Liver (tissue), 9 donors: ENCODE measurements around the gene MGAT5. TPM values are rescaled to one million over a fixed set of nuclear protein-coding genes. Genes with fewer than 3 reads are reported as not detected.

ENCODE experiments used
- DNase-seq: peaks from one replicate; pipeline ENCODE4 v3.0.0-alpha.2; 2017; ENCODE audit warnings: low spot score
- H3K27ac ChIP-seq, 2 donors: one replicate each; pipeline ENCODE4 v1.7.0; 2013; ENCODE audit warnings: inconsistent platforms in 2 of 2, low read length in 2 of 2, control low read depth in 1 of 2, low read depth in 1 of 2, mild to moderate bottlenecking in 1 of 2
- H3K27me3 ChIP-seq, 4 donors: one replicate each; pipeline versions ENCODE4 v1.6.1 to v1.7.0; 2013; ENCODE audit warnings: low read length in 3 of 4, inconsistent platforms in 1 of 4, mild to moderate bottlenecking in 1 of 4, moderate library complexity in 1 of 4; ENCODE audit not compliant: control insufficient read depth in 4 of 4, insufficient read depth in 4 of 4
- H3K36me3 ChIP-seq, 4 donors: one replicate each; pipeline versions ENCODE4 v1.6.1 to v1.7.0; 2013; ENCODE audit warnings: low read length in 3 of 4, mild to moderate bottlenecking in 3 of 4, low read depth in 1 of 4, moderate library complexity in 1 of 4; ENCODE audit not compliant: control insufficient read depth in 4 of 4, insufficient read depth in 3 of 4
- H3K4me1 ChIP-seq, 4 donors: one replicate each; pipeline versions ENCODE4 v1.6.1 to v1.7.0; 2013; ENCODE audit warnings: low read length in 3 of 4, mild to moderate bottlenecking in 3 of 4, moderate library complexity in 1 of 4; ENCODE audit not compliant: control insufficient read depth in 4 of 4, insufficient read depth in 4 of 4
- H3K4me3 ChIP-seq, 3 donors: one replicate each; pipeline versions ENCODE4 v1.6.1 to v1.7.0; 2013; ENCODE audit warnings: low read length in 3 of 3, control low read depth in 1 of 3, low read depth in 1 of 3, mild to moderate bottlenecking in 1 of 3
- H3K9ac ChIP-seq, 2 donors: one replicate each; pipeline ENCODE4 v1.7.0; 2013; ENCODE audit warnings: low read length in 2 of 2, mild to moderate bottlenecking in 2 of 2, moderate library complexity in 2 of 2, control low read depth in 1 of 2, low read depth in 1 of 2
- H3K9me3 ChIP-seq, 4 donors: one replicate each; pipeline versions ENCODE4 v1.6.1 to v1.7.0; 2013; ENCODE audit warnings: low read length in 3 of 4; ENCODE audit not compliant: control insufficient read depth in 4 of 4
- EGR1 ChIP-seq, 2 donors: IDR thresholded peaks; 2 replicates each; pipeline ENCODE4 v1.6.1; 2016 to 2018; ENCODE audit warnings: antibody characterized with exemption in 2 of 2, low read depth in 2 of 2
- FOXA2 ChIP-seq: IDR thresholded peaks from 2 replicates; pipeline ENCODE4 v1.6.1; 2016; ENCODE audit warnings: antibody characterized with exemption
- GABPA ChIP-seq, 2 donors: IDR thresholded peaks in 1 of 2; conservative IDR thresholded peaks in 1 of 2; 2 replicates each; pipeline ENCODE4 v1.6.1; 2016; ENCODE audit warnings: antibody characterized with exemption in 2 of 2, mild to moderate bottlenecking in 1 of 2, moderate library complexity in 1 of 2
- HNF4A ChIP-seq, 2 donors: conservative IDR thresholded peaks; 2 replicates each; pipeline ENCODE4 v1.6.1; 2016; ENCODE audit warnings: antibody characterized with exemption in 2 of 2, mild to moderate bottlenecking in 2 of 2
- HNF4G ChIP-seq: IDR thresholded peaks from 2 replicates; pipeline ENCODE4 v1.6.1; 2016; ENCODE audit warnings: antibody characterized with exemption
- JUND ChIP-seq, 2 donors: IDR thresholded peaks; 2 replicates each; pipeline ENCODE4 v1.6.1; 2016; ENCODE audit warnings: antibody characterized with exemption in 2 of 2
- NR2F2 ChIP-seq: IDR thresholded peaks from 2 replicates; pipeline ENCODE4 v1.6.1; 2016; ENCODE audit warnings: antibody characterized with exemption
- RAD21 ChIP-seq, 2 donors: IDR thresholded peaks; 2 replicates each; pipeline ENCODE4 v1.6.1; 2016; ENCODE audit warnings: antibody characterized with exemption in 2 of 2, mild to moderate bottlenecking in 2 of 2
- RXRA ChIP-seq, 2 donors: IDR thresholded peaks; 2 replicates each; pipeline ENCODE4 v1.6.1; 2017 to 2018; ENCODE audit warnings: antibody characterized with exemption in 2 of 2, mild to moderate bottlenecking in 1 of 2
- SP1 ChIP-seq: IDR thresholded peaks from 2 replicates; pipeline ENCODE4 v1.6.1; 2018; ENCODE audit warnings: antibody characterized with exemption, mild to moderate bottlenecking
- TAF1 ChIP-seq: conservative IDR thresholded peaks from 2 replicates; pipeline ENCODE4 v1.6.1; 2016; ENCODE audit warnings: antibody characterized with exemption, mild to moderate bottlenecking
- YY1 ChIP-seq: IDR thresholded peaks from 2 replicates; pipeline ENCODE4 v1.6.1; 2016; ENCODE audit warnings: antibody characterized with exemption, mild to moderate bottlenecking
- WGBS: extraction: QIAGEN DNeasy Blood & Tissue Kit; methylation state at CpG from one replicate; pipeline ENCODE4 v1.1.7; 2013; 5-methylcytosine and 5-hydroxymethylcytosine counted together
- polyA plus RNA-seq, 2 donors: library from polyadenylated mRNA; stranded (reverse) in 1 of 2; unstranded in 1 of 2; fragments of 200-250 nt in 1 of 2; fragments of >200 nt in 1 of 2; fragmentation: Nextera tagmentation in 1 of 2; extraction: Ambion mirVana in 1 of 2; gene quantifications; one replicate each; pipeline versions ENCODE4 v1.2.1 to v1.2.3, GENCODE V29; 2013 to 2015
- total RNA-seq, 2 donors: library from RNA; depleted of rRNA; stranded (reverse); fragments of >200 nt; gene quantifications; one replicate each; pipeline ENCODE4 v1.2.3, GENCODE V29; 2014
- TF ChIP-seq, protein P1 (sequence below): IDR thresholded peaks from 2 replicates; pipeline ENCODE4 v1.6.1; 2016; ENCODE audit warnings: antibody characterized with exemption
- TF ChIP-seq, protein P2 (sequence below): IDR thresholded peaks from 2 replicates; pipeline ENCODE4 v1.6.1; 2016; ENCODE audit warnings: antibody characterized with exemption, mild to moderate bottlenecking
- TF ChIP-seq, protein P3 (sequence below): fragments of 150-350 bp; IDR thresholded peaks from 2 replicates; pipeline ENCODE4 v1.5.1; 2017; ENCODE audit warnings: improper control_type of control experiment, low read depth, low read length; ENCODE audit not compliant: missing input control
- TF ChIP-seq, protein P4 (sequence below): IDR thresholded peaks from 2 replicates; pipeline ENCODE4 v1.6.1; 2016; ENCODE audit warnings: antibody characterized with exemption
- TF ChIP-seq, protein P5 (sequence below): IDR thresholded peaks from 2 replicates; pipeline ENCODE4 v1.6.1; 2016; ENCODE audit warnings: antibody characterized with exemption
- donor health status: healthy.
- donor health status: healthy.
- donor health status: healthy.
- donor health status: healthy.
- donor health status: healthy.

Gene MGAT5
- total and polyA plus RNA-seq, 4 donors, result 1.8 to 12.7 (median 5.6) TPM

DNA sequence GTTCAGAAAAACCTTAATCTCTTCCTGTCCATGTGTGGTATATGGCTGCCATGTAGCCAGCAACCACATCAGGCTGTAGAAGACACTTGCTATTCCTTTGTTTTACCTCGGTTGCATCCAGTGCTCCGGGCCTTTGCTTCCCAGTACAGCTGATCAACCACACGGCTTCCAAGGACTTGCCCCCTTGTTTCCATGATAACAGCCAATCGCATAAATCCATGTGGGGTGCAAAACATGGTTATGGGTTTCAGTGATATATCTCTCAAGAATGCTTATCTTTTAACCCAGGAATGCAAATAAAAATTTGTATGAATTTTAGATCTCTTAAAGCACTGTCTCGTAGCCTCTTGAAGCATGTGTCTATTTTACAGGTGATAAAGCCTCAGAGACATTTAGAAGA, 118.3 kb downstream of the MGAT5 start:
- no peak overlapping the region for H3K27ac ChIP-seq
- TF ChIP-seq RAD21 (IDR thresholded peaks at IDR 0.05) (no peak), HNF4G (no peak), TAF1 (no peak), FOXA2 (no peak), NR2F2 (no peak)
- TF ChIP-seq, protein P1, sequence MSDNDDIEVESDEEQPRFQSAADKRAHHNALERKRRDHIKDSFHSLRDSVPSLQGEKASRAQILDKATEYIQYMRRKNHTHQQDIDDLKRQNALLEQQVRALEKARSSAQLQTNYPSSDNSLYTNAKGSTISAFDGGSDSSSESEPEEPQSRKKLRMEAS, result no peak
- TF ChIP-seq, protein P2, sequence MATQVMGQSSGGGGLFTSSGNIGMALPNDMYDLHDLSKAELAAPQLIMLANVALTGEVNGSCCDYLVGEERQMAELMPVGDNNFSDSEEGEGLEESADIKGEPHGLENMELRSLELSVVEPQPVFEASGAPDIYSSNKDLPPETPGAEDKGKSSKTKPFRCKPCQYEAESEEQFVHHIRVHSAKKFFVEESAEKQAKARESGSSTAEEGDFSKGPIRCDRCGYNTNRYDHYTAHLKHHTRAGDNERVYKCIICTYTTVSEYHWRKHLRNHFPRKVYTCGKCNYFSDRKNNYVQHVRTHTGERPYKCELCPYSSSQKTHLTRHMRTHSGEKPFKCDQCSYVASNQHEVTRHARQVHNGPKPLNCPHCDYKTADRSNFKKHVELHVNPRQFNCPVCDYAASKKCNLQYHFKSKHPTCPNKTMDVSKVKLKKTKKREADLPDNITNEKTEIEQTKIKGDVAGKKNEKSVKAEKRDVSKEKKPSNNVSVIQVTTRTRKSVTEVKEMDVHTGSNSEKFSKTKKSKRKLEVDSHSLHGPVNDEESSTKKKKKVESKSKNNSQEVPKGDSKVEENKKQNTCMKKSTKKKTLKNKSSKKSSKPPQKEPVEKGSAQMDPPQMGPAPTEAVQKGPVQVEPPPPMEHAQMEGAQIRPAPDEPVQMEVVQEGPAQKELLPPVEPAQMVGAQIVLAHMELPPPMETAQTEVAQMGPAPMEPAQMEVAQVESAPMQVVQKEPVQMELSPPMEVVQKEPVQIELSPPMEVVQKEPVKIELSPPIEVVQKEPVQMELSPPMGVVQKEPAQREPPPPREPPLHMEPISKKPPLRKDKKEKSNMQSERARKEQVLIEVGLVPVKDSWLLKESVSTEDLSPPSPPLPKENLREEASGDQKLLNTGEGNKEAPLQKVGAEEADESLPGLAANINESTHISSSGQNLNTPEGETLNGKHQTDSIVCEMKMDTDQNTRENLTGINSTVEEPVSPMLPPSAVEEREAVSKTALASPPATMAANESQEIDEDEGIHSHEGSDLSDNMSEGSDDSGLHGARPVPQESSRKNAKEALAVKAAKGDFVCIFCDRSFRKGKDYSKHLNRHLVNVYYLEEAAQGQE, result no peak
- TF ChIP-seq, protein P3, sequence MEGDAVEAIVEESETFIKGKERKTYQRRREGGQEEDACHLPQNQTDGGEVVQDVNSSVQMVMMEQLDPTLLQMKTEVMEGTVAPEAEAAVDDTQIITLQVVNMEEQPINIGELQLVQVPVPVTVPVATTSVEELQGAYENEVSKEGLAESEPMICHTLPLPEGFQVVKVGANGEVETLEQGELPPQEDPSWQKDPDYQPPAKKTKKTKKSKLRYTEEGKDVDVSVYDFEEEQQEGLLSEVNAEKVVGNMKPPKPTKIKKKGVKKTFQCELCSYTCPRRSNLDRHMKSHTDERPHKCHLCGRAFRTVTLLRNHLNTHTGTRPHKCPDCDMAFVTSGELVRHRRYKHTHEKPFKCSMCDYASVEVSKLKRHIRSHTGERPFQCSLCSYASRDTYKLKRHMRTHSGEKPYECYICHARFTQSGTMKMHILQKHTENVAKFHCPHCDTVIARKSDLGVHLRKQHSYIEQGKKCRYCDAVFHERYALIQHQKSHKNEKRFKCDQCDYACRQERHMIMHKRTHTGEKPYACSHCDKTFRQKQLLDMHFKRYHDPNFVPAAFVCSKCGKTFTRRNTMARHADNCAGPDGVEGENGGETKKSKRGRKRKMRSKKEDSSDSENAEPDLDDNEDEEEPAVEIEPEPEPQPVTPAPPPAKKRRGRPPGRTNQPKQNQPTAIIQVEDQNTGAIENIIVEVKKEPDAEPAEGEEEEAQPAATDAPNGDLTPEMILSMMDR, result no peak
- H3K9ac ChIP-seq, result no peak overlapping the region
- H3K9me3 ChIP-seq, result no peaks in the 10 kb centered on the region
- no peaks in the 10 kb centered on the region for H3K36me3 ChIP-seq
- no peak overlapping the region for H3K4me3 ChIP-seq
- peaks cover 0 to 3% (median 0%) of the 10 kb centered on the region in 4 donors for H3K4me1 ChIP-seq
- no peaks in the 10 kb centered on the region for H3K27me3 ChIP-seq
- no peak for DNase-seq
- WGBS, result 96% methylated on average over 5 of the region's 5 CpGs

DNA sequence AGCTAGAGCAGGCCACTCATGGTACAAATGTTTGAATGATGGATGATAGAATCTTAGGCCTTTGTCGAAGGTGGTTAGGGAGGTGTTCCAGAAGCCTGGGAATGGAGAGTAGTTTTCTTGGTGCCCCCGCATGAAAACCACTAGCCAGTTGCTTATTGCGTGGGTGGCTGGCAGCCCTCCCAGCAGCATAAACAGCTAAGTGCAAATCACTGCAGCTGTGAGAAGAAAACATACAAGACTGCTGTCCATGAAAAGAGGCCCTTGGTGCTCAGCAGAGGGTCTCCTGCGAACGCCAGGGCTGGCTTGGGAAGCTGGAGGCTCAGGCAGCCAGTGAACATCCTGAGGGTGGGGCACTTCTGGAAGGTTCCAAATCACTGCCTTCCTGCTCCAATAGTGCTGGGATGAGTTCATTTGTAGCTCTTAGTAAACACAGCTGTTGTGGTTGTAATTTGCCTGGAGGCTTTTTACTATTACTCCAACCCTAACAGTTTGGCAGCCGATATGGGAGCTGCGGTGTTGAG, 118.8 kb downstream of the MGAT5 start:
- Histone ChIP-seq H3K4me3 (no peak overlapping the region), H3K9me3 (no peaks in the 10 kb centered on the region), H3K27ac (no peak overlapping the region), H3K36me3 (no peaks in the 10 kb centered on the region), H3K4me1 (peaks cover 0 to 3% (median 0%) of the 10 kb centered on the region in 4 donors), H3K9ac (no peak overlapping the region), H3K27me3 (no peaks in the 10 kb centered on the region)
- no peak for DNase-seq
- TF ChIP-seq, protein P4, sequence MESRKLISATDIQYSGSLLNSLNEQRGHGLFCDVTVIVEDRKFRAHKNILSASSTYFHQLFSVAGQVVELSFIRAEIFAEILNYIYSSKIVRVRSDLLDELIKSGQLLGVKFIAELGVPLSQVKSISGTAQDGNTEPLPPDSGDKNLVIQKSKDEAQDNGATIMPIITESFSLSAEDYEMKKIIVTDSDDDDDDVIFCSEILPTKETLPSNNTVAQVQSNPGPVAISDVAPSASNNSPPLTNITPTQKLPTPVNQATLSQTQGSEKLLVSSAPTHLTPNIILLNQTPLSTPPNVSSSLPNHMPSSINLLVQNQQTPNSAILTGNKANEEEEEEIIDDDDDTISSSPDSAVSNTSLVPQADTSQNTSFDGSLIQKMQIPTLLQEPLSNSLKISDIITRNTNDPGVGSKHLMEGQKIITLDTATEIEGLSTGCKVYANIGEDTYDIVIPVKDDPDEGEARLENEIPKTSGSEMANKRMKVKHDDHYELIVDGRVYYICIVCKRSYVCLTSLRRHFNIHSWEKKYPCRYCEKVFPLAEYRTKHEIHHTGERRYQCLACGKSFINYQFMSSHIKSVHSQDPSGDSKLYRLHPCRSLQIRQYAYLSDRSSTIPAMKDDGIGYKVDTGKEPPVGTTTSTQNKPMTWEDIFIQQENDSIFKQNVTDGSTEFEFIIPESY, result no peak
- no peak for TF ChIP-seq YY1
- WGBS, result 92% methylated on average over 7 of the region's 7 CpGs

DNA sequence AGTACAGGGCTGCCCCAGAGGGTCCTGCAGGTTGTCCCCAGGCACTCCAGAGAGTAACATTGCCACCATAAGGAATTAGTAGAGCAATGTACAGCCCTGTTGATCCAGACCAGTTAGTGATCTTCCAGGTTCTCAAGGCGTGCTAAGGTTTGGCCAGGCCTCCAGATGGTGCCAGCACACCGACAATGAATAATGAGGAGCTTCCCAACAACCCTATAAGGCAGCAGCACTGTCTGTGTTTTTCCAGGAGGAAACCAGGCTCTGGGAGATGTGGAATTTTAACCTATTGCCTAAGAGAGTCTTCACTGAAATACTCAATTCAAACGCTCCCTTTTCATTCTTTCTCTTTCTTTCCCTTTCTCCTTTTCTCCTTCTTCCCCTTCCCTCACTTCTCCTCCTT, 122.1 kb downstream of the MGAT5 start:
- no peak for DNase-seq
- H3K4me1 ChIP-seq, result peaks cover 0 to 3% (median 0%) of the 10 kb centered on the region in 4 donors
- no peaks in the 10 kb centered on the region for H3K36me3 ChIP-seq
- TF ChIP-seq SP1, result peak; percentile 50
- peak in 1 of 2 donors; percentile 10 for TF ChIP-seq EGR1 (IDR thresholded peaks at IDR 0.05; ENCODE audit: low read depth in 2 of 2)
- peak in 1 of 2 donors; percentile 49 for TF ChIP-seq JUND (IDR thresholded peaks at IDR 0.05)
- TF ChIP-seq GABPA (IDR thresholded peaks at IDR 0.05 in 1 of 2, conservative IDR thresholded peaks at IDR 0.05 in 1 of 2), result no peak
- TF ChIP-seq, protein P3, result peak; percentile 72
- peak; percentile 72 to 76 for TF ChIP-seq HNF4A (conservative IDR thresholded peaks at IDR 0.05)
- TF ChIP-seq YY1, result no peak
- TF ChIP-seq RXRA (IDR thresholded peaks at IDR 0.05), result peak; percentile 30
- TF ChIP-seq, protein P5, sequence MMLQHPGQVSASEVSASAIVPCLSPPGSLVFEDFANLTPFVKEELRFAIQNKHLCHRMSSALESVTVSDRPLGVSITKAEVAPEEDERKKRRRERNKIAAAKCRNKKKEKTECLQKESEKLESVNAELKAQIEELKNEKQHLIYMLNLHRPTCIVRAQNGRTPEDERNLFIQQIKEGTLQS, result no peak

More for the DNA sequence above, 122.1 kb downstream of the MGAT5 start:
- Histone ChIP-seq H3K27ac (no peak overlapping the region), H3K4me3 (no peak overlapping the region), H3K27me3 (no peaks in the 10 kb centered on the region), H3K9me3 (no peaks in the 10 kb centered on the region), H3K9ac (no peak overlapping the region)
- WGBS, result 45% methylated on average over 3 of the region's 3 CpGs
